Measurements from ENCODE around the gene LDLRAP1. TPM values are rescaled to one million over a fixed set of nuclear protein-coding genes. Genes with fewer than 3 reads are reported as not detected.

Gene LDLRAP1
- polyA plus RNA-seq, 1 donor from 2014 or later = 0.22 TPM

DNA sequence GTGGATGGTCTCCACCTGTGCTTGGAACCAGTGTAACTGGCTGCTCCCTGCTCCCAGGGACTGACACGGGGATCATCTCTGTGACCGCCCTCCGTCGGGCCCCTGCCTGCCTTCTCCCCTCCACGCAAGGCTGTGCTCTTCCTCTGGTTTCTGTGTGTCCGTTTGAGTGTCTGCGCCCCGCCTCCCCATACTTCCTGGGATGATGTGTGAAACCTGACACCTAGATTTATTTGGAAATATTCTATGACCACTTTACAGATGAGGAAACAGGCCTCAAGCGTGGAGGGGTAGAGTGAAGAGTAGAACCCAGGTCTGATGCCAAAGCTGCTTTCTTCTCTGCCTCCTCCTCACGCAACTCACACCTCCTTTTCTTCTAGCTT, 24.3 kb downstream of the LDLRAP1 start:
- H2AFZ ChIP-seq (ENCODE audit: low read depth, low read length) = no peak overlapping the region
- no peaks in the 10 kb centered on the region for H3F3A ChIP-seq (ENCODE audit: insufficient read depth, low read length, poor library complexity, severe bottlenecking)
- H3K27ac ChIP-seq (ENCODE audit: low read length) = no peak overlapping the region
- no peak overlapping the region for H3K4me2 ChIP-seq (ENCODE audit: low read length)
- H3K79me2 ChIP-seq (replicated peaks; ENCODE audit: insufficient read depth, low read length) = no peaks in the 10 kb centered on the region
- H3K9ac ChIP-seq (ENCODE audit: low read length) = no peak overlapping the region
- H3K36me3 ChIP-seq (ENCODE audit: insufficient read depth, low read length) = no peaks in the 10 kb centered on the region
- H3K27me3 ChIP-seq (ENCODE audit: insufficient read depth, low read depth, low read length) = no peaks in the 10 kb centered on the region
- H4K20me1 ChIP-seq (ENCODE audit: insufficient read depth) = no peaks in the 10 kb centered on the region
- no peak for TF ChIP-seq TAF1 (IDR thresholded peaks at IDR 0.05; ENCODE audit: low read depth)
- no peak for TF ChIP-seq POLR2AphosphoS5 (IDR thresholded peaks at IDR 0.05)
- TF ChIP-seq RAD21 (conservative IDR thresholded peaks at IDR 0.05) = no peak
- no peak for TF ChIP-seq EZH2 (IDR thresholded peaks at IDR 0.05; ENCODE audit: borderline replicate concordance, insufficient read depth, low read length, poor library complexity, severe bottlenecking)
- no peak for TF ChIP-seq SMC3 (conservative IDR thresholded peaks at IDR 0.05; ENCODE audit: poor library complexity)
- no peak for TF ChIP-seq REST (IDR thresholded peaks at IDR 0.05; ENCODE audit: borderline replicate concordance)
- no peak for TF ChIP-seq MXI1 (conservative IDR thresholded peaks at IDR 0.05; ENCODE audit: poor library complexity, severe bottlenecking)
- no peak for TF ChIP-seq EP300 (conservative IDR thresholded peaks at IDR 0.05; ENCODE audit: poor library complexity, severe bottlenecking)
- H3K9me3 ChIP-seq (ENCODE audit: low read length) = no peaks in the 10 kb centered on the region
- no peaks in the 10 kb centered on the region for H3K9me2 ChIP-seq (ENCODE audit: insufficient read depth, low read length)
- no peak overlapping the region for H3K4me3 ChIP-seq (ENCODE audit: low read length)

DNA sequence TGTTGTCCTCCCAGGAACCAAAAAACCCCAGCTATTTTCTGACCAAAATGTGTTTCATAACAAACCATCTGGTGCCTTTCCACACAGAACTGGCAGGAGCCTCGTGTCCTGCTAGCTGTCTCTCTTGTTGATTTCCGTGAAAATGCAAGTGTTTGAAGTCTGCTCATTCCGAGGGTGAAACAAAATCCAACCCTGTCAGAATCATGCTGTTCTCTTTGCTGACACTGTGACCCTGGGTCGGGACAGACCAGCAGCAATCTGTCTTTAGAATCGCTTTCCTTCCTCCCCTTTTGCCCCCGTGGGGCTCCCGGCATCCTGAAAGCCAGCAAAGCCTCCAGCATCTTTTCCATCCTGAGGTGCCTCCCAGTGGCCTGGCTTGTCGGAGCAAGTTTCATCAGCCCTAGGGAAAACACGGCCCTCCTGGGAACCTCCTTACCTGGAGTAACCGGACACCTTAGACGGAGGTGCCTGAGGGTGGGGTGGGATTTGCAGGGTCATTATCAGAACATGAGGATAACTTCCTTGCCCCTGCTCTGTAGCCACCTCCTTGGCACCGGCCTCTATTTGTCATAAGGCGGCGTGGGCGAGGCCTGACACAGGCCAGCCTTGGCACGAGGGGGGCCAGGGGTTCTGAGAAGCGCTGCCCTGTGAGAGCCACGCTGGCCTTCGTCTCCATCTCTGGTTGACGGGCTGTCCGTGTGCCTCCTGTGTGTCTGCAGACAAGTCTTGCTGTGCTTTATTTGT, 24.9 kb downstream of the LDLRAP1 start:
- Histone ChIP-seq H4K20me1 (ENCODE audit: insufficient read depth) (no peaks in the 10 kb centered on the region), H2AFZ (ENCODE audit: low read depth, low read length) (no peak overlapping the region), H3F3A (ENCODE audit: insufficient read depth, low read length, poor library complexity, severe bottlenecking) (no peaks in the 10 kb centered on the region), H3K4me2 (ENCODE audit: low read length) (no peak overlapping the region), H3K27ac (ENCODE audit: low read length) (no peak overlapping the region), H3K27me3 (ENCODE audit: insufficient read depth, low read depth, low read length) (no peaks in the 10 kb centered on the region), H3K9me2 (ENCODE audit: insufficient read depth, low read length) (no peaks in the 10 kb centered on the region), H3K79me2 (replicated peaks; ENCODE audit: insufficient read depth, low read length) (no peaks in the 10 kb centered on the region), H3K36me3 (ENCODE audit: insufficient read depth, low read length) (no peaks in the 10 kb centered on the region), H3K4me3 (ENCODE audit: low read length) (no peak overlapping the region), H3K9me3 (ENCODE audit: low read length) (no peaks in the 10 kb centered on the region), H3K9ac (ENCODE audit: low read length) (no peak overlapping the region)
- TF ChIP-seq, protein P1, sequence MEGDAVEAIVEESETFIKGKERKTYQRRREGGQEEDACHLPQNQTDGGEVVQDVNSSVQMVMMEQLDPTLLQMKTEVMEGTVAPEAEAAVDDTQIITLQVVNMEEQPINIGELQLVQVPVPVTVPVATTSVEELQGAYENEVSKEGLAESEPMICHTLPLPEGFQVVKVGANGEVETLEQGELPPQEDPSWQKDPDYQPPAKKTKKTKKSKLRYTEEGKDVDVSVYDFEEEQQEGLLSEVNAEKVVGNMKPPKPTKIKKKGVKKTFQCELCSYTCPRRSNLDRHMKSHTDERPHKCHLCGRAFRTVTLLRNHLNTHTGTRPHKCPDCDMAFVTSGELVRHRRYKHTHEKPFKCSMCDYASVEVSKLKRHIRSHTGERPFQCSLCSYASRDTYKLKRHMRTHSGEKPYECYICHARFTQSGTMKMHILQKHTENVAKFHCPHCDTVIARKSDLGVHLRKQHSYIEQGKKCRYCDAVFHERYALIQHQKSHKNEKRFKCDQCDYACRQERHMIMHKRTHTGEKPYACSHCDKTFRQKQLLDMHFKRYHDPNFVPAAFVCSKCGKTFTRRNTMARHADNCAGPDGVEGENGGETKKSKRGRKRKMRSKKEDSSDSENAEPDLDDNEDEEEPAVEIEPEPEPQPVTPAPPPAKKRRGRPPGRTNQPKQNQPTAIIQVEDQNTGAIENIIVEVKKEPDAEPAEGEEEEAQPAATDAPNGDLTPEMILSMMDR (IDR thresholded peaks at IDR 0.05; ENCODE audit: poor library complexity, severe bottlenecking) = no peak
- TF ChIP-seq EZH2 (IDR thresholded peaks at IDR 0.05; ENCODE audit: borderline replicate concordance, insufficient read depth, low read length, poor library complexity, severe bottlenecking) (no peak), MXI1 (conservative IDR thresholded peaks at IDR 0.05; ENCODE audit: poor library complexity, severe bottlenecking) (no peak), REST (IDR thresholded peaks at IDR 0.05; ENCODE audit: borderline replicate concordance) (no peak), RAD21 (conservative IDR thresholded peaks at IDR 0.05) (no peak), TAF1 (IDR thresholded peaks at IDR 0.05; ENCODE audit: low read depth) (no peak), POLR2AphosphoS5 (IDR thresholded peaks at IDR 0.05) (no peak), SMC3 (conservative IDR thresholded peaks at IDR 0.05; ENCODE audit: poor library complexity) (no peak), EP300 (conservative IDR thresholded peaks at IDR 0.05; ENCODE audit: poor library complexity, severe bottlenecking) (no peak)
